CD4-positive, alpha-beta T cell treated with Interleukin-17A for 1 hour (primary cell): ENCODE measurements around the gene PPM1H.
"Not testable (repeated sequence)": the region's sequence is repeated elsewhere in the genome, so short reads cannot be mapped to it uniquely, and the experiment has no call there.

Source experiments
- DNase-seq: peaks from one replicate; pipeline ENCODE4 v3.0.0-alpha.2; 2020

The PPM1H gene

DNA sequence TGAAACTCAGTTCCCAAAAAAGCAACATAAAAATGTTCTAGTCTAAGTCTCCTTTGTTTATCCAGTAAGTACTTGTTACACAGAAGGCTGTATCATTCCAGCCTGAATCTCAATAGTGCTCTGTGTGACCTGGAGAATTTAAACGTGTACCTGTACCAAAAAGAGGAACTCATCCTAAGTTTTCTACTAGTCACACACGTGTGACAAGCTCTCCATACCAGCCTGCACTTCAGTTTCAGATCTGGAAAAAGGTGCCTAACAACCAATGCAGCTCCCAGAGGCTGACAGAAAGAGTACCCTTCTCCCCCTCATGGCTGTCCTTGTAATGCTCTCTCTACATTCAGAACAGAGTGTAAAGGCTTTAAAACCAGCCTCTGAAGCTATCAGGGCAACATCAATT is 27.4 kb downstream of the PPM1H start:
- DNase-seq: no peak

GRCh38 chr12:62907078-62907477 is 27.9 kb downstream of the PPM1H start:
- no peak for DNase-seq

DNA sequence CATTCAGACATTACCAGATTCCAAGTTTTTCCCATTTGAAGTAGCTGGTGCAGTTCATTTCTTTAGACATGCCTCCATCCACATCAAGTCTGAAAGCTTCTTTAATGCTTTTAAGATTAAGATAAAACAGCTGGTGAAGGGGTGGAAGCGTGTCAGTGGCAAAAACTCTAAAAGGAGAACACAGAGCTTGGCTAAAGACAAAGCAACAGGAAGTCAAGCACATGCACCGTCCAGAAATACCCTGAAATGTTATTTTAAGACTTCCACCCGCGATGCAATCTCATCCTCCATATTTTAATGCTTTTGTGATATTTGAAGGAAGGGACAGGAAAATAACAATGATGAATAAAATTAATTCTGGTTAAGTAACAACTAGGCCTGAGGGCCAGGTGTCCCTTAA is 31.8 kb downstream of the PPM1H start:
- DNase-seq: no peak

DNA sequence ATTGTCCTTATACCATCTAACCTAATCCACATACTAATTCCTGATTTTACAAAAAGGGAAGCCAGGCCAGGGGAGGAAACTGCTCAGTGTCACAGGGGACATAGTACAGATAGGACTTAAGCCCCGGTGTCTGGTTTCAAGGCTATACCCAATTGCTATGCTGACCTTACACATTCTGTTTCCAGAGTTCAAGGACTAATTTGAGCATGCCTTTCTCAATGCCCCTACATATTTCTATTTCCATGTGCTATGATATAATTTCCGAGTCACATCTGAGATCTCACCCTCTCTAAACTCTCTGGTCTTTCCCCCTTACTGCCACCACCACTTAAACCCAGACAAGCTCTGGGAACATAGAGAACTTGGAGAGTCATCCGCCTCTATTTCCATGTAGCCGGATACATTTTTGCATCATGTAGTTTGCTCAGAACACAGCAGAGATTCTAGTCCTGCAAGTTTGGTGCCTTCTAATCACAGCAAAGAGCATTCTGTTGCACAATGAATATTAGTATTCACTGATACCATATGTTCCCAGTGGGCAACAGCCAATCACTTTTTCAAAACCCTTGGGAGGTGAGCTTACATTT is 34.2 kb downstream of the PPM1H start:
- no peak for DNase-seq

DNA sequence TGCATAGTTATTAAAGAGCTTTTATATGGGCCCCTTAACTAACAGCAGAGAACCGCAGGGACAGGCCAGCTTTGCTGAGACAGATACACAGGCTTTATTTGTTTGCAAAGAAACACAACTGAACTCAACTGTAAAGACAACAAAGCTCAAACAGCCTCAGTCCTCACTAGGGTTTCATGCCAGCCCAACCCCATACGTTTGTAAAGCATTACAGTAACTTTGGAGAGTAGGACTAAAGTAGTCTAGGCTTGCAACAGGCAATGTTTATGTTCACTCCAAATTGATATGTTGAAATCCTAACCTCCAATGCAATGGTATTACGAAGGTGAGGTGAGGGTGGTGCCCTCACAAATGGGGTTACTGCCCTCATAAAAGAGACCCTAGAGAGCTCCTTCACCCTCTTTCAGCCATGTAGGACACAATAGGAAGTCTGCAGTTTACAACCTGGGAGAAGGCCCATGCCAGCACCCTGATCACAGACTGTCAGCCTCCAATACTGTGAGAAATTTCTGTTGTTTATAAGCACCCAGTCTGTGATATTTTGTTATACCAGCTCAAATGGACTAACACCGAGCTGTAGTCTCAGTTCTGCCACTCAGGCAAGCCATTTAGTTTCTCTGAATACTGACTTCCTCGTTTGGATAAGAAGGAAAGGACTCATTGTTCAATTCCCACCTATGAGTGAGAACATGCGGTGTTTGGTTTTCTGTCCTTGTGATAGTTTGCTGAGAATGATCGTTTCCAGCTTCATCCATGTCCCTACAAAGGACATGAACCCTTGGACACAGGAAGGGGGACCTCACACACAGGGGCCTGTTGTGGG is 35.2 kb downstream of the PPM1H start:
- DNase-seq: no peak

DNA sequence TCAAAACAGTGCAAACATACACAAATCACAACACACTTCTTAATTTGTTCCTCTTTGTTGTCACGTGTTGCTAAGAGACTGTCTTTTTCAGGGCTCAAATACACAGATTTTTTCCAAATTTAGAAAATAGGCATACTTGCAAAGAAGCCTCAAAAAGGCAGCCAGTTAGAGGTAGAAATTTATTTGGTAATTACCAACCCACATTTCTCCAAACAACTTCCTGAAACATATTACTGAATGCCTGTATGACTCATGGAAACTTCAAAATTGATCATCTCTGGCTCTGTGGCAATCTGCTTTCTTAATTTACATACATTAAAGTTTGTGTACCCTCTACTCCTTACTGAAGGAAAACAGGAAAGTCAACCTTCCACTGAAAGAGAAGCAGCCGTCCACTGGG is 36.4 kb downstream of the PPM1H start:
- DNase-seq: no peak

DNA sequence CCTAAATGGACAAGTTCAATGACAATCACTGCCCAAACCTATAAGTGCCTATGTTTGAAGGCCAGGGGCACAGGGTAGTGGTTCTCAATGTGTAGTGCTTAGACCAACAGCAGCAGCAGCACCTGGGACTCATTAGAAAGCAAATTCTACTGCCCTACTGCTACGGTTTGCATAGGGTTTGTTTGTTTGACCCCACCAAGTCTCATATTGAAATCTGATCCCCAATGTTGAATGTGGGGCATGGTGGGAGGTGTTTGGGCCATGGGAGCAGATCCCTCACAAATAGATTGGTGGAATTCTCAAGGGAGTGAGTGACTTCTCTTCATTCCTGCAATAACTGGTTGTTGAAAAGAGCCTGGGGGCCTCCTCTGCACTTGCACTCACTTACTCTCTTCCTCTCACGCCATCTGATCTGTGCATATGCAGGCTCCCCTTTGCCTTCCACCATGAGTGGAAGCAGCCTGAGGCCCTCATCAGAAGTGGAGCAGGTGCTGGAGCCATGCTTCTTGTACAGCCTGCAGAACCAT is 39.5 kb downstream of the PPM1H start:
- no peak for DNase-seq

- no peak for DNase-seq
Observed at GRCh38 chr12:62893276-62893675, 41.7 kb downstream of the PPM1H start.

GRCh38 chr12:62891805-62892549 is 43.0 kb downstream of the PPM1H start:
- no peak for DNase-seq

GRCh38 chr12:62888454-62889110 is 46.4 kb downstream of the PPM1H start:
- DNase-seq: no peak

- DNase-seq: no peak
Observed at GRCh38 chr12:62886796-62887195, 48.2 kb downstream of the PPM1H start.

DNA sequence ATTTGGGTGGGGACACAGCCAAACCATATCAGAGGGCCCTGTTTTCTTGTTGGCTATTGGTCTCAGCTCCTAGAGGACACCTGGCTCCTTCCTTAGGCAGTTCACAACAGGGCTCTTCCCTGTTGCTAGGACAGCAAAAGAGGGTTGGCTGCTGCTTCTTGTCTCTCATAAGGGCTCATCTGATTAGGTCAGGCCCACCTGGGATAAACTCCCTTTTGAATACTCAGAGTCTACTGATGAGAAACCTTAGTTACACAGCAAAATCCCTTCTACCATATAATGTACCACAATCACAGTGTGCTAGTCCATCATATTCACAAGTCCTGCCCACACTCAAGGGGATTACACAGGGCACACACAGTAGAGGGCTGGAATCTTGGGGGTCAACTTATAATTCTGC is 49.7 kb downstream of the PPM1H start:
- no peak for DNase-seq

DNA sequence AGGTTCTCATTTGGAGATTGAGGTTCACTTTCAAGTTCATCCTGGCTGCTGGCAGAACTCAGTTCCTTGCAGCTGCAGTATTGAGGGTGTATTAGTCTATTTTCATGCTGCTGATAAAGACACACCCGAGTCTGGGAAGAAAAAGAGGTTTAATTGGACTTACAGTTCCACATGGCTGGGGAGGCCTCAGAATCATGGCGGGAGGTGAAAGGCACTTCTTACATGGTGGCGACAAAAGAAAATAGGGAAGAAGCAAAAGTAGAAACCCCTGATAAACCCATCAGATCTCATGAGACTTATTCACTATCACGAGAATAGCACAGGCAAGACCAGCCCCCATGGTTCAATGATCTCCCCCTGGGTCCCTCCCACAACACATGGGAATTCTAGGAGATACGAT is 50.1 kb downstream of the PPM1H start:
- DNase-seq: not testable (repeated sequence)

- DNase-seq: no peak
Observed at GRCh38 chr12:62882696-62883095, 52.3 kb downstream of the PPM1H start.

DNA sequence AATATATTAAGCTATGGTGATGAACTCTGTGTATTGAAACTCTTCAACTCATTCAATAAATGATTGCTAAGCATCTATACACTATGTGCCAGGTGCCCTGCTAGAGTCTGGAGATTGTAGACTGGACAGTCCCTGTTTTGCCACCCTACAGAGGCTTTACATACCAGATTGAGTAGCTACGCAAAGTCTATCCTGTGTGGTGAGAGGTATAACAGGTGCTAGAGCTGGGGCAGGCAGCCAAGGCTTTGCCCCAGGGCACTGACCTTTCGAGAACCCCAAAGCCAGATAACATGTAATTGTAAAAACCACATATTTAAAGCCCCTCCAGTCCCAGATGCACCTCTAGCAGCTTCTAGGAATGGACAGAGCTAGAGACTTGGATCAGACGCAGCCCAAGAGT is 52.8 kb downstream of the PPM1H start:
- DNase-seq: no peak

DNA sequence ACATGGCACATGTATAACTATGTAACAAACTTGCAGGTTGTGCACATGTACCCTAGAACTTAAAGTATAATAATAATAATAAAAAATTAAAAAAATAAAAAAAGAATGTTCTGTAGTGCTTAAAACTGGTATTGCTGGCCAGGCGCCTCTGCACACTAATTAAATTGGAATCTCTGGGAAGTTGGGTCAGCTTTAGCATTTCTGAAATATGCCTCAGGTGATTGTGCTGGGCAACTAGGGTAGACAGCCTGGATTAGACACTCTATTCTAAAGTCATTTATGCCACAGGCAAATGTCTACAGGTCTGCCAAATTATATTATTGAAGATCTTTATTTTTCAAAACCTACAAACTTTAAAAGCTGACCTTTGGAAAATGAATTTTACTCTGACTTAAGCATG is 55.3 kb downstream of the PPM1H start:
- no peak for DNase-seq

- not testable (repeated sequence) for DNase-seq
Observed at GRCh38 chr12:62879228-62879627, 55.7 kb downstream of the PPM1H start.

GRCh38 chr12:62878211-62878610 is 56.7 kb downstream of the PPM1H start:
- DNase-seq: no peak

DNA sequence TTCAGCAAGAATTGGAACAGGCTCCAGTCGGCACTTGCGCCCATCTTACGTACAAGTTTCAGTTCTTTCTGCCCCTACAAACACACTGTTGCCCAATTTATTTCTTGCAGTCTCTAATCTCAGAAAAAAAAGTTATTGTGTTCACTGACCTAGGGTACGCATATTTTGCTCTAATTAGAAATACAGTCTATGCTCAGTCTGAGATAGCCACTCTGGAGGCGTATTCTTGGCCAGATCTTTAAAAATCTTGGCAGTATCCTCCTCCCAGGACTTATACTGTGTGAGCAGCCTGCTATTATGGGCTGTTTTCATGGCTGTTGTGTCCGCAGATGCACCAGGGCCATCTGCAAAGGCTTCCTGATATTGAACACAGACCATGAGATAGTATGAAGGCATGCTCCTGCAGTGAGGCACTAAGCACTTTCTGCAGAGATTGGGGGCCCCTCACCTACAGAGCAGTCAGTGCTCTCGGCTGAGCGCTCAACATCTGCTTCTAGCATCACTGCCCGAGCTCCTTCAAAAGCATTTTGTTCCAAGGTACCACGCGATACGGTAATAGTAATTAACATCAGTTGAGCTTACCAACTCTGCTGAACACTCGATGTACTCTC is 57.9 kb downstream of the PPM1H start:
- no peak for DNase-seq

DNA sequence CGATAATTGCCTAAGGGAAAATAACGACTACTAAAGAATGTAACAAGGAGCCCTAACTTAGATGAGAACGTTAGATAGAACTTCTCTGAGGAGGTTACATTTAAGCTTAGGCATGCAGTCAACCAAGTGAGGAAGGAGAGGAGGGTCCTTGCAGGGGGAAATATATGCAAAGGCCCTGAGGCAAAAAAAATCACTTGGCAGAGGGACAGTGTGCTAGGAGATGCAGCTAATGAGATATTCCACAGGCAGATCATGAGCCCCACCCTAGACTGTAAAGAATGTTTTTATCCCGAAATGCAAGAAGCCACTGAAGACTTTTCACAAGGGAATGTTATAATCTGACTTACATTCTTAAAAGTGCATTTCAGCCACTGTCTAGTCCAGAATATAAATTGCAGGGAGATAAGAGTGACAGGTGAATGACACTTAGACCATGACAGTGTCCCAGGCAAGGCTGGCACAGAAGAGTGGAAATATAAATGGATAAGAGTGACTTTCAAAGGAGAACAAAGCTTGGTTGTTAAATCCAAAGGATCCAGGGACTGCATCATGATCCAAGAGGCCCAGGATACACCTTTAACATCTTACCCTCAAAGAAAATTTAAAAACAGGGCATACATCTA is 61.0 kb downstream of the PPM1H start:
- DNase-seq: no peak

GRCh38 chr12:62873116-62873825 is 61.7 kb downstream of the PPM1H start:
- no peak for DNase-seq

DNA sequence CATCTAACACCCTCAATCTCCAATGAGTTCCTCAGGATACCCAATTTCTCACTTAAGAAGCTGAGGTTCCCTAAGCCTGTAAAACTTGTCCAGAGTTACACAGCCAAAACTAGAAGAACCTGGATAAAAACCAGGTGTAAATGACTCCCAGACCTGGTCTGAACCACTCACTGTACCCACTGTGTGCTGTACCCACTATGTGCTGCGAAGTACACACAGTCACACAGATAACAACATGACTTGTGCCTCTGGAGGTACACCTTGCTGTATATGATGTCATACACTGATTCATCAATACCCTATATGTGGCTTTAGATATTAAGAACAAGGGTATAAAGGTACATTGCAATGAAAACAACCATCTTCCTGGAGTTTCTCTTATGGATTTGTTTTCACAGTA is 66.1 kb downstream of the PPM1H start:
- DNase-seq: no peak
